22Rv1 (cell line): ENCODE measurements around the gene CCM2.

Experiments used
- ZFX ChIP-seq: fragments of 450-650 bp; IDR thresholded peaks from 2 replicates; pipeline ENCODE4 v1.6.1; 2017; ENCODE audit warnings: antibody characterized with exemption, borderline replicate concordance
- TF ChIP-seq, protein P1 (sequence below): fragments of 450-650 bp; IDR thresholded peaks from 2 replicates; pipeline ENCODE4 v1.5.1; 2017; ENCODE audit warnings: mild to moderate bottlenecking

GRCh38 chr7:45081670-45081974 is 81.6 kb downstream of the CCM2 start:
- TF ChIP-seq, protein P1, sequence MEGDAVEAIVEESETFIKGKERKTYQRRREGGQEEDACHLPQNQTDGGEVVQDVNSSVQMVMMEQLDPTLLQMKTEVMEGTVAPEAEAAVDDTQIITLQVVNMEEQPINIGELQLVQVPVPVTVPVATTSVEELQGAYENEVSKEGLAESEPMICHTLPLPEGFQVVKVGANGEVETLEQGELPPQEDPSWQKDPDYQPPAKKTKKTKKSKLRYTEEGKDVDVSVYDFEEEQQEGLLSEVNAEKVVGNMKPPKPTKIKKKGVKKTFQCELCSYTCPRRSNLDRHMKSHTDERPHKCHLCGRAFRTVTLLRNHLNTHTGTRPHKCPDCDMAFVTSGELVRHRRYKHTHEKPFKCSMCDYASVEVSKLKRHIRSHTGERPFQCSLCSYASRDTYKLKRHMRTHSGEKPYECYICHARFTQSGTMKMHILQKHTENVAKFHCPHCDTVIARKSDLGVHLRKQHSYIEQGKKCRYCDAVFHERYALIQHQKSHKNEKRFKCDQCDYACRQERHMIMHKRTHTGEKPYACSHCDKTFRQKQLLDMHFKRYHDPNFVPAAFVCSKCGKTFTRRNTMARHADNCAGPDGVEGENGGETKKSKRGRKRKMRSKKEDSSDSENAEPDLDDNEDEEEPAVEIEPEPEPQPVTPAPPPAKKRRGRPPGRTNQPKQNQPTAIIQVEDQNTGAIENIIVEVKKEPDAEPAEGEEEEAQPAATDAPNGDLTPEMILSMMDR: no peak
- TF ChIP-seq ZFX: no peak
